GM18867 (cell line): ENCODE results near the gene TGOLN2.

Source experiments
- ATAC-seq: cut with Tn5 transposase; IDR thresholded peaks from one replicate; pipeline ENCODE4 v1.9.1; 2021; ENCODE audit warnings: mild to moderate bottlenecking, moderate library complexity; ENCODE audit not compliant: unreplicated experiment

The TGOLN2 gene

GRCh38 chr2:85309699-85310321 is 18.0 kb downstream of the TGOLN2 start:
- no peak for ATAC-seq

- no peak for ATAC-seq
Observed at GRCh38 chr2:85308896-85309555, 18.8 kb downstream of the TGOLN2 start.

- no peak for ATAC-seq
Observed at GRCh38 chr2:85308201-85308600, 19.6 kb downstream of the TGOLN2 start.

- no peak for ATAC-seq
Observed at GRCh38 chr2:85307527-85307897, 20.3 kb downstream of the TGOLN2 start.

- ATAC-seq = no peak
Observed at GRCh38 chr2:85303780-85304531, 23.8 kb downstream of the TGOLN2 start.

GRCh38 chr2:85302121-85302520 is 25.7 kb downstream of the TGOLN2 start:
- ATAC-seq = no peak

GRCh38 chr2:85291425-85292023 is 36.3 kb downstream of the TGOLN2 start:
- peak; percentile 63 for ATAC-seq

- no peak for ATAC-seq
Observed at GRCh38 chr2:85288244-85288725, 39.5 kb downstream of the TGOLN2 start.

- ATAC-seq = no peak
Observed at GRCh38 chr2:85287721-85288120, 40.1 kb downstream of the TGOLN2 start.

GRCh38 chr2:85286918-85287317 is 40.9 kb downstream of the TGOLN2 start:
- no peak for ATAC-seq

- no peak for ATAC-seq
Observed at GRCh38 chr2:85283641-85284040, 44.1 kb downstream of the TGOLN2 start.

GRCh38 chr2:85282914-85283313 is 44.9 kb downstream of the TGOLN2 start:
- ATAC-seq = no peak

- no peak for ATAC-seq
Observed at GRCh38 chr2:85281553-85281952, 46.2 kb downstream of the TGOLN2 start.

GRCh38 chr2:85278361-85278760 is 49.4 kb downstream of the TGOLN2 start:
- ATAC-seq = no peak

GRCh38 chr2:85277416-85278158 is 50.2 kb downstream of the TGOLN2 start:
- no peak for ATAC-seq

- no peak for ATAC-seq
Observed at GRCh38 chr2:85276571-85277118, 51.1 kb downstream of the TGOLN2 start.

GRCh38 chr2:85275984-85276540 is 51.7 kb downstream of the TGOLN2 start:
- ATAC-seq = no peak

- no peak for ATAC-seq
Observed at GRCh38 chr2:85273738-85274731, 53.8 kb downstream of the TGOLN2 start.

GRCh38 chr2:85272357-85272756 is 55.4 kb downstream of the TGOLN2 start:
- ATAC-seq = no peak
